Subcutaneous abdominal adipose tissue (tissue), 5 donors: ENCODE data around the gene TUT1.

Experiments
- H3K27ac ChIP-seq: one replicate; pipeline ENCODE4 v1.7.0; 2013; ENCODE audit warnings: low read depth, mild to moderate bottlenecking, inconsistent platforms, low read length, moderate library complexity
- H3K27me3 ChIP-seq, 5 donors: one replicate each; pipeline ENCODE4 v1.7.0; 2013; ENCODE audit warnings: low read length in 5 of 5, inconsistent platforms in 1 of 5; ENCODE audit not compliant: control insufficient read depth in 5 of 5, insufficient read depth in 4 of 5
- H3K36me3 ChIP-seq, 5 donors: one replicate each; pipeline ENCODE4 v1.7.0; 2013; ENCODE audit warnings: low read length in 5 of 5; ENCODE audit not compliant: control insufficient read depth in 5 of 5, insufficient read depth in 5 of 5
- H3K4me1 ChIP-seq, 5 donors: one replicate each; pipeline ENCODE4 v1.7.0; 2013; ENCODE audit warnings: low read length in 5 of 5, mild to moderate bottlenecking in 3 of 5, moderate library complexity in 1 of 5; ENCODE audit not compliant: control insufficient read depth in 5 of 5, insufficient read depth in 5 of 5
- H3K4me3 ChIP-seq, 5 donors: one replicate each; pipeline ENCODE4 v1.7.0; 2013; ENCODE audit warnings: low read length in 5 of 5, low read depth in 1 of 5
- H3K9ac ChIP-seq, 5 donors: one replicate each; pipeline ENCODE4 v1.7.0; 2013; ENCODE audit warnings: low read length in 5 of 5, mild to moderate bottlenecking in 4 of 5, moderate library complexity in 3 of 5
- H3K9me3 ChIP-seq, 5 donors: one replicate each; pipeline ENCODE4 v1.7.0; 2013; ENCODE audit warnings: low read length in 5 of 5; ENCODE audit not compliant: control insufficient read depth in 5 of 5
- donor health status: healthy.
- donor health status: healthy.
- donor health status: healthy.
- donor health status: healthy.
- donor health status: healthy.

Gene TUT1

DNA sequence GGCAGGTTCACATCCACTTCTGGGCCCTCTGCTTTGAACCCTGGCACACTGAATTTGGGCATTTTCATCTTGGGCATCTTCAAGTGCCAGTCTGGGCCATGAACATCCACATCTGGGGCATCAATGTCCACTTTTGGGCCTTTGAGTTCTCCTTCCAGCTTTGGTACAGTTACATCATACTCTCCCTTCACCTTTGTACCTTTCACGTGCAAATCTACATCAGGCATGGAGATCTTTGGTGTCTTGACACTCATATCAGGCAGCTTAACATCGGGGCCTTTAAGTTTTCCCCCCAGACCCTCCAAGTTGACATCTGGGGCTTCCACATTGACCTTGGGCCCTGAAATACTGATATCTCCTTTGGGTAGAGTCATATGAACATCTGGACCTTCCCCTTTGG is 59.2 kb downstream of the TUT1 start:
- Histone ChIP-seq H3K9ac (no peak overlapping the region), H3K4me3 (no peak overlapping the region), H3K4me1 (peaks cover 6 to 26% (median 19%) of the 10 kb centered on the region in 5 donors), H3K27me3 (no peaks in the 10 kb centered on the region), H3K27ac (peak overlapping the region; percentile 65), H3K36me3 (peaks cover 12 to 96% (median 88%) of the 10 kb centered on the region in 5 donors), H3K9me3 (no peaks in the 10 kb centered on the region)
